GM21447 (cell line): ENCODE results near the gene PPFIA4.

Source experiments
- ATAC-seq: cut with Tn5 transposase; IDR thresholded peaks from one replicate; pipeline ENCODE4 v1.9.1; 2021; ENCODE audit not compliant: unreplicated experiment

Gene PPFIA4

DNA sequence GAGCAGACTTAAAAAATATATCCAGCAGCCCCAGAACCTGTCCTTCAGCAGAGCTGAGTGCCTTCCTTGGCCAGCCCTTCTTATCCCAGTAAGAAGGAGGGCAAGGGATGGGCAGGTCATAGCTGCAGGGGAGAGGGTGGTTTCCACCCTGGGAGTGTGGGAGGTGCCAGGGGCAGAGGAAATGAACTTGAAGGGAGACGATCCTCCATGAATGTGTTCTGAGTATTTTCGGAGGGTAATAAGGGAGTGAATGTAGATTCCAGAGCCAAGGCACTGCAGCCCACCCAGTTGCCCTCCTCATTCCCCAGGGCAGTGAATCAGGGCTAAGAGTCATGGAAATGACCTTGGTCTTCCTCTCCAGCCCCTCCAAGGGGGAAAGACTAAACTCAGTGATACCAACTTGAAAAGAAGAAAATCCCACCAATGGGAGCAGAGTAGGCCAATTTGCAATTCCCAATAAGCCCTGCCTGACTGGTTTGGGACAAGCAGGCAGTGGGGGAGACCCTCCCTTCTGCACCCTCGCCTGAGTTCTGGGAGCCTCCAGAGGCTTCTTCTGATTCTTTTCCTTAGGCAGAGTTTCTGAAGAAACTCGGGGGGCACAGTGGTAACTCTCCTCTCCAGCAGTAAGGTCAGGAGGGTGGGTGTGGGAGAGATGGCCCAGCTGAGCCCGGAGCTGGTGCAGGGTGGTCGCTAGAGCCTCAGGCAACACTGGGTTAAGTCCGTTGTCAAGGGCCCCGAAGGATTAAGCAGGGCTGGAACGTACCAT is 55.4 kb downstream of the PPFIA4 start:
- no peak for ATAC-seq

DNA sequence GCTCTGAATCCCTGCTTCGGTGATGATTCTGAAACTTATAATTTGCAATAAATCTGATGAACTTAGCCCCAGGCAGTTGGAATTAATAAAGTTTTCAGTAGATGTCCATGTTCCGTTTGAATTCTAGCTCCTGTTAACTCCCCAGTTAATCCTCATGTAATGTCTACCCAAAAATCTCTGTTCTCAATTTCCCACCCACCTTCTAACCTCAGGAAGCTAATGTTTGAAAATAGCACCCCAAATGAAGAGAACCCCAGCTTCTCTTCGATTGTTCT is 55.9 kb downstream of the PPFIA4 start:
- no peak for ATAC-seq

DNA sequence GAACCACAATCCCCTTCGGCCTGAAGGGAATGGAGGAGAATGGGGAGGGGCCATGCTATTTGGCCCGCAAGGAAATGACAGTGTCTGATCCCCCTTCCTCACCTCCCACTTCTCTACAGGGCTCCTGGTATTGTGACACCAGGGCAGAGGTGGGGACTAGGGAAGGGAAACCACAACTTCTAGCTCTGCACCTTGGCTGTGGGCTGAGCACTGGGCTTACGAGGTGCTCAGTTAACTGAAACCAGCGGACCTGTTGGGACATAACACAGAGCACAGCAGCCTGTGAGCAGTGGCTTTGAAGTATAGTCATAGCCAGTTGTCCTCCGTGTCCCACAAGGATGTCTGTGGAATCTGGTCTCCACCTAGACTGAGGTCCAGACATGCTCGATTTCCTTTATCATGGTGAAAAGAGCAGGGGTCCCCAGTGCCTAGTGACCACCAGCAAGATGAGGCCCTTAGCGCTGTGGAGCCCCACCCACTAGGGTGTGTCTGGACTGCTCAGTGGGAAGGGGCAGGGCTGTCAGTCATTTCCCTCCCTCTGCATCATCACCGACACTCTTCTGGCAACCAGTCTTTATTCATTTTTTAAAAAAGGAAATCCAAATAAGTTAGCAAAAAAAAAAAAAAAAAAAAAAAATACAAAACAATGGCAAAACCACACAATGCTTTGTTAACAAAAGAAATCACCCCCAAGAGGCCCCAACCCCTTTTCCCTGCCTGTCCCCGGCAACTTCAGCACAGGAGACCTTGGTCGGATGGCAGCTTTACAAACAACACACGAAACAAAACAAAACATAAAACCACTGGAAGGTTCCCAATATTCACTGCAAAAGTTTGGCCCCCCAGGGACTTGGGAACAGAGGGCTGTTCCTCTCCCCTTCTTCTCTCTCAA is 56.5 kb downstream of the PPFIA4 start:
- no peak for ATAC-seq

GRCh38 chr1:203083463-203083921 is 57.2 kb downstream of the PPFIA4 start:
- no peak for ATAC-seq

DNA sequence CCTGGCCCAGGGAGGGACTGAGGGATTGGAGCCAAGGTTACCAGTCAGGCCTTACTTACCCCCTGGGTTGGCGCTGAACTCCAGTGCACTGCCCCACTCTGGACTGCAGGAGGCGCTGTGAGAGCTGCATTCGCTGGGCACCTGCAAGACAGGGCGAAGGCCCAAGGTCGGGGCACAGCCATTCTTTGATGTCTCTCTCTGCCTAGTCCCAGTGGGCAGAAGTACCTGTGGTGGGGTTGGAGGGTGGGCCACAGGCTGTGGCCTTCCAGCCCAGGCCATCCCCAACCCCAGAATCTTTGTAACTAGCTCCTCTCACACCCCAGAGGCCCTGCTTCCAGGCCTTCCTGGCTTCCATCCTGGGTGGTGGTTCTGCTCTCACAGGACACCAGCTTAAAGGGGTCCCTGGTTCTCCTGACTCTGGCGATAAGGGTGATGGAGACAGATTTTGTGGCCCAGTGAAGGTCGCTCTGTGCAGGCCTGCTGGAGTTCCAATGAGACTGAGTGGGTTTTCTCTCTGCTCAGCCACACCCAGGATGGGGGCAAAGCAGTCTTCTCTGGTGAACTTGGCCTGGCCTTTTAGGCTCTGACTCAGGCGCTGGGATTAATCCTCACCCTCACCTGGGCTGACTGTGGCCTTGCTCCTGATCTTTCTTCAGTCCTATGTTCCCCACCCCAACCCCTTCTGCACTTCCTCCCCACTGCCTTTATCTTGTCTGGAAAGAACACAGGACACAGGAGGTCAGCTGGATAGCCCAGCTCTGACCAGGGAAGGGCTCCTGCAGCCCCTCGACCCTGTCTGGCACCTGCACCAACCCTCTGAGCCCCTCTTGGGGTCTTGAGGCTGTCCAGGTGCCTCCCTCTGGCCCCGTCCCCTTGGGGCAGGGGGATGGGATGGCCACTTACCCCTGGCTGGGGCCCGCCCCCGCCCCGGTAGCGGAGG is 58.6 kb downstream of the PPFIA4 start:
- ATAC-seq, result no peak

DNA sequence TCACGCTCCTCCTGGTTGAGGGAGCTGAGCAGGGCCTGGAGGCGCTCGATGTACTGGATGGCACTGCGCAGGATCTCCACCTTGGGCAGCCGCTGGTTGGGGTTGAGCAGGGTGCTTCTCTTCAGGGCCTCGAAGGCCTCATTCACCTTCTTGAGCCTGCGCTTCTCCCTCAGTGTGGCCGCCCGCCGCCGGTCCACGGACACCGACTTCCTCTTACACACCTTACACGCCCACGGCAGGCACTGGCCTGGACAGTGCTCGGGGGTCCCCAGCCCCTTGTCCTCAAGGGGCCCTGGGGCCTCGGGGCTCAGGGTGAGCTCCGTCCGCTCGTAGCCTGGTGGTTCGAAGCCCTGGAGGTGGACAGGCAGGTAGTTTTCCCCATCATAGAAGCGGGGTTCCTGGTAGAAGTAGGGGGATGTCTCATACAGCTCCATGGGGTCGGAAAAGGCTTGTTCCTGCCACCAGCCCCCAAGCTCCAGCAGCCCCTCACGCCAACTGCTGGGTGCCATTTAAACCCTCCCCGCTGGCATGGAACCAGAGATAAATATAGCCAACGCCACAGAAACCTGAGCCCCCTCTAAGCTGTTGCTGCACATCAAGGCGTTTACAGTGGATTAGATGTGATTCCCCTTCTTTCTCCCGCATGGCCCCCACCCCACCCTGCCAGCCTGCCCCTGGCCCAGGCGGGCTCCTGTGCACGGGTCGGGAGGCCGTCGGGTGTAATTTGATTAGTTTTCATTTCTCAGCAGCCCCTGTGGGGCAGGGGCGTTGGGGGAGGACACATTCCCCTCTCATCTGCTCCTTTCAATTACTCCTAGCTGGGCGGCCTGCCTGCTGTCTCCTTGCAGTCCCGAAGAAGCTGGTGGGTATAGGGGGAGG is 59.5 kb downstream of the PPFIA4 start, which contains the start of gene MYOG:
MYOG (minus strand) TSS at position 485 of the 879 bp plus-strand sequence; CDS start at position 434, 51 bp downstream.
- ATAC-seq, result no peak

- ATAC-seq, result no peak
Measured at GRCh38 chr1:203086992-203087763, 60.9 kb downstream of the PPFIA4 start.

GRCh38 chr1:203088441-203088840 is 62.1 kb downstream of the PPFIA4 start:
- no peak for ATAC-seq

- ATAC-seq, result no peak
Measured at GRCh38 chr1:203089001-203089650, 62.8 kb downstream of the PPFIA4 start.

- no peak for ATAC-seq
Measured at GRCh38 chr1:203089651-203090045, 63.4 kb downstream of the PPFIA4 start.

GRCh38 chr1:203090421-203091198 is 64.3 kb downstream of the PPFIA4 start:
- ATAC-seq, result no peak

- no peak for ATAC-seq
Measured at GRCh38 chr1:203091199-203091477, 64.8 kb downstream of the PPFIA4 start.

DNA sequence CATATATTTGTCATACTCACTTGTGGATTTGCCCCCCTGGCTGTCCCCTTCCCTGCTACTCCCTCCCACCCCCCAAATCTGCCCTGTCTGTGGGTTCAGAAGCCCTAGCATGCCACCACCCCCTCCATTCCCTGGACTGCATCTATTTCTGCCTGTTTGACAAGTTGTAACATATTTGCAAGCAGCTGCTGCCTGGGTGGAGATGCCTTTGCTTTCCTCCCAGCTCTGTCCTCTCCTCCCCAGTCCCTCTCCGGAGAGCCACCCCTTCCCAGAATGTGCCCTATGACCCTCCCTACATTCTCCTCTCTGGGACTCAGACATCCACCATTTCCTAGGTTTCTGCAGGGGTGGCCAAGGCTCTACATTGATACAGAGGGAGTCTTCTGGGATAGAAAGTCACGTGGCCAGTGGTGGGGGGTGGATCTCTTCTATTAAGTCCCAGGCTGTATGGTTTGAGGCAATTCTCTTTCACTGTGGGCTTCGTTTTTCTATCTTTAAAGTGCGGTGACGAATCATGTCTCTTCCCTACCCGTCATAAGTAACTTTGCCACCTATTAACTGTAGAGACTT is 65.6 kb downstream of the PPFIA4 start:
- ATAC-seq, result no peak

- ATAC-seq, result no peak
Measured at GRCh38 chr1:203093754-203094410, 67.6 kb downstream of the PPFIA4 start.

DNA sequence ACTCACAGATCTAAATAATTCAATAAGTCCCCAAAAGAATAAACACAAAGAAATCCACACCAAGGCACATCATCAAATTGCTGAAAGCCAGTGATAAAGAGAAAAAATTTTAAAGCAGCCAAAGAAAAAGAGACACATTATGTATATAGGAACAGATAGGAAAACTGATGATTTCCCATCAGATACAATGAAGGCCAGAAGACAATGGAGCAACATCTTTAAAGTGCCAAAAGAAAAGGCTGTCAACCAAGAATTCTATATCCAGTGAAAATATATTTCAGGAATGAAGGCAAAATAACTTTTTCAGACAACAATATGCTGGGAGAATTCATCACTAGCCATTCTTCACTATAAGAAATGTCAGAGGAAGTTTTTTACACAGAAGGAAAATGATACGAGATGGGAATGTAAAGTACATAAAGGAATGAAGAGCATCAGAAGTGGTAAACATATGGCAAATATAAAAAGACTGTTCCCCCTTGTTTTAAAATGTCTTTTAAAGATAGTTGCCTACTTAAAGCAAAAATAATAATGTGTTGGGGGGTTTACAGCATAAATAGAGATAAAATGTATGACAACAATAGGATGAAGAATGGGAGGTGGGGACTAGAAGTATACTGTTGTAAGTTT is 68.9 kb downstream of the PPFIA4 start:
- ATAC-seq, result no peak

- no peak for ATAC-seq
Measured at GRCh38 chr1:203096566-203096965, 70.3 kb downstream of the PPFIA4 start.

DNA sequence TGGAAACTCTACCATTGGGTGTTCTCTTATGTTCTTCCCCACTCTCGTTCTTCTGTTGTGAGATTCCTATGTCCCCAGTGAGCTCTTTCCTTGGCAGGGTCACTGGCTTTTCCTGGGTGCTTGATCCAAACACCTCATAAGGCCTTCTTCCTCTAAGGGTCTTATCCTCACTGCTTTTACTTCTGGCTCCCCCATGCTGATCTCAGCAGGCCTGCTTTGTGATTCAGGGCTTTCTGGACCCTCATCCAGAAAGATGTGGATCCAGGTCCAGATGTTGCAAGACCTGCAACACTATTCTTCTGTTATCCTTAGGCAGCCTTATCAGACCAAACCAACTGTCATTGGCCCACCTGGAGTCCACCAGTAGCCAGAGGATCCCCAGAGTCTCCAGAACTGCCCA is 70.7 kb downstream of the PPFIA4 start:
- no peak for ATAC-seq
